Esophagus squamous epithelium (tissue), 4 donors: Measurements from ENCODE around the gene TSHR.

Experiments
- POLR2A ChIP-seq, 4 donors: fragments of 450-650 bp; IDR thresholded peaks; one replicate each; pipeline ENCODE4 v1.6.1; 2017; ENCODE audit warnings: antibody characterized with exemption in 4 of 4, mild to moderate bottlenecking in 4 of 4, moderate library complexity in 3 of 4
- TF ChIP-seq, protein P1 (sequence below), 6 experiments: fragments of 450-650 bp in 4 of 6; fragments of 200-600 bp in 2 of 6; sonication (generic) in 2 of 6; IDR thresholded peaks; one replicate each; pipeline ENCODE4 v1.5.1; 2016 to 2019; ENCODE audit warnings: antibody characterized with exemption in 6 of 6, mild to moderate bottlenecking in 4 of 6, moderate library complexity in 4 of 6

DNA sequence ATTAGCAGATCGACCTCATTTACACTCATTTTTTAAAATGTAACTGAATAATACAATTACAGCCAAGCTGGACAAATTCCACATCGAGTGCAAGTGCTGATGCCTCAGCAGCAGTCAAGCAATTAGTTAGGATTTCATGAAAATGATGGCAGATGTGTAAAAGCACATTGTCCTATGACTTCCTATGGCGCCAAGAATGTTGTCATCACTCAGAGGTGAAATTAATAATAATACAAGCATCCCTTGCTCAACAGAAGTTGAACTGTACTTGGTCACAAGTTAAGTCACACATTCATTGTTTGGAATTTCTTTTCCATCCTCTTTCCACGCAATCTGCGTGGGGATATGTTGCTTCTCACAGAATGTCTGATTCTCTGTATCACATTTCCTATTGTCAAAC, 148.0 kb downstream of the TSHR start:
- TF ChIP-seq, protein P1, sequence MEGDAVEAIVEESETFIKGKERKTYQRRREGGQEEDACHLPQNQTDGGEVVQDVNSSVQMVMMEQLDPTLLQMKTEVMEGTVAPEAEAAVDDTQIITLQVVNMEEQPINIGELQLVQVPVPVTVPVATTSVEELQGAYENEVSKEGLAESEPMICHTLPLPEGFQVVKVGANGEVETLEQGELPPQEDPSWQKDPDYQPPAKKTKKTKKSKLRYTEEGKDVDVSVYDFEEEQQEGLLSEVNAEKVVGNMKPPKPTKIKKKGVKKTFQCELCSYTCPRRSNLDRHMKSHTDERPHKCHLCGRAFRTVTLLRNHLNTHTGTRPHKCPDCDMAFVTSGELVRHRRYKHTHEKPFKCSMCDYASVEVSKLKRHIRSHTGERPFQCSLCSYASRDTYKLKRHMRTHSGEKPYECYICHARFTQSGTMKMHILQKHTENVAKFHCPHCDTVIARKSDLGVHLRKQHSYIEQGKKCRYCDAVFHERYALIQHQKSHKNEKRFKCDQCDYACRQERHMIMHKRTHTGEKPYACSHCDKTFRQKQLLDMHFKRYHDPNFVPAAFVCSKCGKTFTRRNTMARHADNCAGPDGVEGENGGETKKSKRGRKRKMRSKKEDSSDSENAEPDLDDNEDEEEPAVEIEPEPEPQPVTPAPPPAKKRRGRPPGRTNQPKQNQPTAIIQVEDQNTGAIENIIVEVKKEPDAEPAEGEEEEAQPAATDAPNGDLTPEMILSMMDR (IDR thresholded peaks at IDR 0.05) = no peak
- TF ChIP-seq POLR2A (IDR thresholded peaks at IDR 0.05) = no peak
